Activated effector memory CD4-positive, alpha-beta T cell treated with Interleukin-2 at 50 U/mL for 16 hours (primary cell): ENCODE results near the gene OSBPL1A.

Experiments
- DNase-seq: peaks from one replicate; pipeline ENCODE4 v3.0.0-alpha.2; 2020

Gene OSBPL1A

DNA sequence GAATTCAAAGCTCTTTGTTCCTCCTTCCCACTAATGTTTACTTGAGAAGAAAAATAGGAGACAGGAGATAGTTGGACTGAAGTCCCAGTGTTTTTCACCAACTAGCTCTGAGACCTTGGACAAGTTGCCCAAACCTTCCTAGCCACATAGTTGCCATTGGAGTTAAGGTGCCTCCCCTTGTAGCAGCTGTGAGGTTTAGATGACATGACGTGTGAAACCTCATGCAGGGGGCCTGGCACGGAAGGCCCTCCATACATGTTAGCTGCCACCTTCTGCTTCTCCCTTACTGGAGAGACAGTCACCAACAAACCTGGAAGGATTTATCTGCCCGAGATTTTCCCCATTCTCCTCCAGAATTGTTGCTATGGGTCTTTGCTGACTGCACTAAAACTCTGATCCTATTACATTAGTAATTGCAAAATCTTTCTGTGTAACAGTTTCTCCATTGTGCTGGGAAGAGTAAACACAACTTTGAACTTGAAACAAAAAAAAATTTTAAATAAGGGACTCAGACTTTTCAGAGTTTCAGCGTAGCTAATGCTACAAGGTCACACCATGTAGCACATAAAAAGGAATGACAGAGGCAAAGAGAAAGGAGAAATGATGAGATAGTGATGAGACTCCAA lies 282.6 kb downstream of the OSBPL1A start:
- no peak for DNase-seq

DNA sequence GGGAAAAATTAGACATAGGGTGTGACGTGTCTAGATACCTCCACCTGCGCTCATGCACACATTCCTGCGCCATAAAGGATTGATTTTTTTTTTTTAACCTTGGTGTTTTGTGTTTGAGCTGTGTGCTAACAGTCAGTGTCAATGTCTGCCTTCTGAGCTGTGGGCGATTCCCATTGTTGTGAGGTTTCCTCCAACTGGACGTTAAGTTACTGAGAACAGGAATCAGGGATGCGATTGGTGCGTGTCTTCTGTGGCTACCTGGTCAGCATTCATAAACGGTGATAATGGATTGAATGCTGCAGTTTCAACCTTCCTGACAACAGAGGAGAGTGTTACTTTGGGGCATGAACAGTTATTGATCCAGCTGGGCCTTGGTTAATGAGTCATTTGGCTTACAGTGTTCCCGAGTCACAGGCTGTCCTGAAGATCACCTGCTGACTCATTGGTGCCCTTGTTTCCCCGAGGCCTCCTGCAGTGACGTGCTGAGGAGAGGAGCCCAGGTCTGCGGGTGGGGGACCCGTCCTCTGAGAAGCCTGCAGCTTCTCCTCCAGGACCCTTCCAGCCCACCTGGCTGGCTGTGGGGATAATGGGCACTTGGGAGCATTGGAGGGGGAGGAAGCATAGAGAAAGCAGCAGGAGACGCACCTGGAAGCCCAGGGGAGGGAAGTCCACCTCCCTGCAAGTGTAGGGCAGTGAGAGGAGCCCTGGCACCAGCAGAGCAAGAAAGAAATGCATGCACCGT lies 284.6 kb downstream of the OSBPL1A start:
- DNase-seq, result no peak

DNA sequence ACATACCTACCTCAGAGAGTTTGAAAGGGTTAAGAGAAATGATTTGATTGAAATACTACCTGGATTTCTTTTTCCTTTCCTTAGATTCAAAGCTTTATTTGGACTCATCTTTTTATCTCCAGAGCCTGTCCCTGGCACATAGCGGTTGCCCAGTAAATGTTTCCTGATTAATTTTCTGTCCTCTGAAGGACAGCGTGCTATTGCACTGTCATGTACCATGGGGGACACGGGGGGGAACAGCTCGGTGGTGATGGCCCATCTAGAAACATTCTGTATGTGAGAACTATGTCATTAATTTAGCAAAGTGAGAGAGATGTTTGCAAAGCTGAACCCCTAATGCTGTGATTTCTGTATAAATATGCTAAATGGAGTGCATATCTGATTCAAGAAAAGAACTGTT lies 285.2 kb downstream of the OSBPL1A start:
- DNase-seq, result no peak
